H1 (cell line): ENCODE results near the gene MYBPC3. TPM values are rescaled to one million over a fixed set of nuclear protein-coding genes. Genes with fewer than 3 reads are reported as not detected.

Experiments used
- CTCF ChIA-PET: fragments of 300-600 bp; sonication (Branson Sonifier 250); formaldehyde crosslinking; loops from one replicate; lab custom pipeline; 2021; ENCODE audit not compliant: partially characterized antibody; lab: Charles Lee
- POLR2A ChIA-PET: fragments of 300-600 bp; sonication (Branson Sonifier 250); formaldehyde crosslinking; loops from one replicate; lab custom pipeline; 2021; ENCODE audit warnings: inconsistent platforms; ENCODE audit not compliant: partially characterized antibody; lab: Charles Lee
- DNase-seq, 2 experiments: peaks; one replicate each; pipeline versions ENCODE4 v3.0.0 to v3.0.0-alpha.2; 2010 to 2022; ENCODE audit warnings: low spot score in 2 of 2, low read depth in 1 of 2, mixed read lengths in 1 of 2
- FAIRE-seq: peaks from 2 replicates; lab custom pipeline; 2011; peaks lifted over from hg19 to GRCh38; lab: Jason Lieb, UNC
- H2AFZ ChIP-seq: 2 replicates; pipeline ENCODE4 v1.8.1; 2012; ENCODE audit warnings: low read length, inconsistent platforms
- H2AK5ac ChIP-seq: 2 replicates; pipeline ENCODE4 v1.6.1; 2013; ENCODE audit warnings: low read depth, low read length
- H2BK120ac ChIP-seq: replicated peaks from 2 replicates; pipeline ENCODE3; 2013; ENCODE audit warnings: low read depth, low read length, inconsistent platforms
- H2BK12ac ChIP-seq: 2 replicates; pipeline ENCODE4 v1.6.1; 2013; ENCODE audit warnings: low read depth, low read length
- H2BK15ac ChIP-seq: 2 replicates; pipeline ENCODE4 v1.6.1; 2013; ENCODE audit warnings: low read length
- H2BK20ac ChIP-seq: 2 replicates; pipeline ENCODE4 v1.6.1; 2013; ENCODE audit warnings: low read length
- H2BK5ac ChIP-seq: 2 replicates; pipeline ENCODE4 v1.6.1; 2013; ENCODE audit warnings: low read depth, low read length
- H3K14ac ChIP-seq: 2 replicates; pipeline ENCODE4 v1.6.1; 2013; ENCODE audit warnings: inconsistent platforms; ENCODE audit not compliant: insufficient read length
- H3K18ac ChIP-seq: 2 replicates; pipeline ENCODE4 v1.6.1; 2013; ENCODE audit warnings: low read length; ENCODE audit errors: extremely low read depth
- H3K23ac ChIP-seq: 2 replicates; pipeline ENCODE4 v1.6.1; 2013; ENCODE audit warnings: inconsistent platforms; ENCODE audit not compliant: insufficient read length
- H3K23me2 ChIP-seq: 2 replicates; pipeline ENCODE4 v1.6.1; 2013; ENCODE audit warnings: low read depth, low read length
- H3K27ac ChIP-seq: 2 replicates; pipeline ENCODE4 v1.6.1; 2011; ENCODE audit warnings: low read depth, low read length, inconsistent platforms
- H3K27me3 ChIP-seq, 4 experiments: replicated peaks in 1 of 4; 1 replicate in 1 of 4; 2 replicates in 3 of 4; pipeline versions ENCODE4 v1.6.1 to v1.8.1; 2011 to 2013; ENCODE audit warnings: low read length in 3 of 4, mild to moderate bottlenecking in 3 of 4, inconsistent platforms in 2 of 4, mixed read lengths in 2 of 4, moderate library complexity in 1 of 4; ENCODE audit not compliant: control insufficient read depth in 3 of 4, insufficient read depth in 3 of 4; ENCODE audit errors: extremely low read depth in 1 of 4
- H3K36me3 ChIP-seq, 4 experiments: 2 replicates each; pipeline versions ENCODE4 v1.6.1 to v1.8.1; 2011 to 2013; ENCODE audit warnings: mild to moderate bottlenecking in 4 of 4, low read length in 3 of 4, moderate library complexity in 2 of 4, control low read depth in 1 of 4, inconsistent platforms in 1 of 4; ENCODE audit not compliant: insufficient read depth in 4 of 4, control insufficient read depth in 2 of 4
- H3K4ac ChIP-seq: replicated peaks from 2 replicates; pipeline ENCODE3; 2013; ENCODE audit warnings: low read length, low read depth, mixed read lengths, inconsistent platforms; ENCODE audit not compliant: insufficient read length
- H3K4me1 ChIP-seq, 4 experiments: replicated peaks in 1 of 4; 1 replicate in 1 of 4; 2 replicates in 3 of 4; pipeline versions ENCODE4 v1.6.1 to v1.8.1; 2011 to 2013; ENCODE audit warnings: low read length in 3 of 4, inconsistent platforms in 2 of 4, mixed read lengths in 1 of 4; ENCODE audit not compliant: insufficient read depth in 4 of 4, control insufficient read depth in 3 of 4
- H3K4me2 ChIP-seq, 2 experiments: 2 replicates each; pipeline versions ENCODE4 v1.6.1 to v1.8.1; 2011 to 2013; ENCODE audit warnings: low read depth in 2 of 2, low read length in 2 of 2, control low read depth in 1 of 2, inconsistent platforms in 1 of 2, mild to moderate bottlenecking in 1 of 2; ENCODE audit not compliant: insufficient read depth in 1 of 2
- H3K4me3 ChIP-seq, 4 experiments: fragments of 200-600, 300-600 bp in 1 of 4; sonication (generic), shearing (Covaris generic), sonication (Bioruptor Twin) in 1 of 4; 2 replicates each; pipeline versions ENCODE4 v1.5.1 to v1.8.1; 2011 to 2016; ENCODE audit warnings: low read length in 4 of 4, low read depth in 3 of 4, control low read depth in 2 of 4, inconsistent platforms in 2 of 4, mild to moderate bottlenecking in 2 of 4, mixed read lengths in 1 of 4, moderate library complexity in 1 of 4; ENCODE audit not compliant: insufficient read depth in 2 of 4; ENCODE audit errors: extremely low read depth in 1 of 4
- H3K56ac ChIP-seq: replicated peaks from 2 replicates; pipeline ENCODE3; 2013; ENCODE audit warnings: low read depth, mild to moderate bottlenecking, mixed read lengths, low read length, inconsistent platforms; ENCODE audit not compliant: insufficient read length
- H3K79me1 ChIP-seq: 2 replicates; pipeline ENCODE4 v1.6.1; 2013; ENCODE audit warnings: low read depth, low read length, control low read depth
- H3K79me2 ChIP-seq, 2 experiments: 2 replicates each; pipeline versions ENCODE4 v1.6.1 to v1.8.1; 2012 to 2013; ENCODE audit warnings: low read length in 2 of 2, mild to moderate bottlenecking in 2 of 2, inconsistent platforms in 1 of 2; ENCODE audit not compliant: insufficient read depth in 2 of 2, control insufficient read depth in 1 of 2
- H3K9ac ChIP-seq, 4 experiments: replicated peaks in 1 of 4; 1 replicate in 1 of 4; 2 replicates in 3 of 4; pipeline versions ENCODE4 v1.6.1 to v1.8.1; 2011 to 2013; ENCODE audit warnings: low read depth in 3 of 4, low read length in 3 of 4, control low read depth in 2 of 4, mild to moderate bottlenecking in 2 of 4, moderate library complexity in 2 of 4, inconsistent platforms in 1 of 4; ENCODE audit errors: extremely low read depth in 1 of 4
- H3K9me3 ChIP-seq, 2 experiments: 2 replicates each; pipeline versions ENCODE4 v1.6.1 to v1.8.1; 2012 to 2013; ENCODE audit warnings: mild to moderate bottlenecking in 2 of 2, moderate library complexity in 2 of 2, control low read depth in 1 of 2, inconsistent platforms in 1 of 2, low read depth in 1 of 2, low read length in 1 of 2, mixed read lengths in 1 of 2; ENCODE audit not compliant: insufficient read depth in 2 of 2
- H4K20me1 ChIP-seq, 2 experiments: replicated peaks in 1 of 2; 2 replicates each; pipeline versions ENCODE3 to v1.8.1; 2011 to 2013; ENCODE audit warnings: inconsistent platforms in 2 of 2, low read length in 2 of 2, mild to moderate bottlenecking in 1 of 2; ENCODE audit not compliant: insufficient read depth in 2 of 2, control insufficient read depth in 1 of 2
- H4K5ac ChIP-seq: 2 replicates; pipeline ENCODE4 v1.6.1; 2013; ENCODE audit warnings: low read length, low read depth, mixed read lengths, inconsistent platforms; ENCODE audit not compliant: insufficient read length
- H4K8ac ChIP-seq: 2 replicates; pipeline ENCODE4 v1.8.0; 2013; ENCODE audit warnings: mild to moderate bottlenecking, moderate library complexity, low read length, inconsistent platforms; ENCODE audit not compliant: insufficient read depth; ENCODE audit errors: extremely low read depth
- H4K91ac ChIP-seq: replicated peaks from 2 replicates; pipeline ENCODE3; 2013; ENCODE audit warnings: low read length, mixed read lengths, inconsistent platforms; ENCODE audit not compliant: insufficient read length
- BACH1 ChIP-seq: IDR thresholded peaks from 2 replicates; pipeline ENCODE4 v1.6.1; 2012; ENCODE audit warnings: low read length, improper control_type of control experiment
- CBX5 ChIP-seq: fragments of 300-800, 300-1000 bp; sonication (generic); IDR thresholded peaks from 2 replicates; pipeline ENCODE4 v1.7.1; 2016; ENCODE audit warnings: antibody characterized with exemption, low read length, low read depth
- CREB1 ChIP-seq: IDR thresholded peaks from 2 replicates; pipeline ENCODE4 v1.6.1; 2012; ENCODE audit warnings: inconsistent platforms
- GTF2F1 ChIP-seq: IDR thresholded peaks from 2 replicates; pipeline ENCODE4 v1.6.1; 2012; ENCODE audit warnings: low read depth, low read length, improper control_type of control experiment, borderline replicate concordance
- HDAC2 ChIP-seq, 2 experiments: fragments of 300-600 bp in 1 of 2; sonication (generic) in 1 of 2; IDR thresholded peaks; 2 replicates each; pipeline ENCODE4 v1.6.1; 2011 to 2012; ENCODE audit warnings: low read depth in 2 of 2, low read length in 2 of 2, mild to moderate bottlenecking in 2 of 2, moderate library complexity in 2 of 2, borderline replicate concordance in 1 of 2, inconsistent platforms in 1 of 2
- JUN ChIP-seq: IDR thresholded peaks from 2 replicates; pipeline ENCODE4 v1.6.1; 2011; ENCODE audit warnings: low read depth, mild to moderate bottlenecking, improper control_type of control experiment, low read length
- SP2 ChIP-seq: IDR thresholded peaks from 2 replicates; pipeline ENCODE4 v1.6.1; 2012; ENCODE audit warnings: mild to moderate bottlenecking, low read length, inconsistent platforms
- SRF ChIP-seq: IDR thresholded peaks from 2 replicates; pipeline ENCODE4 v1.6.1; 2011; ENCODE audit warnings: mild to moderate bottlenecking, low read depth, low read length, moderate library complexity
- SUZ12 ChIP-seq: fragments of 200-600 bp; sonication (generic); IDR thresholded peaks from 2 replicates; pipeline ENCODE4 v1.6.1; 2012; ENCODE audit warnings: mild to moderate bottlenecking, inconsistent platforms, low read length, moderate library complexity, mixed read lengths
- TBP ChIP-seq: IDR thresholded peaks from 2 replicates; pipeline ENCODE4 v1.6.1; 2011; ENCODE audit warnings: low read depth, low read length, improper control_type of control experiment
- WGBS, 2 experiments: shearing (Covaris generic) in 1 of 2; methylation state at CpG; one replicate each; pipeline versions ENCODE4 v1.1.6 to v1.1.7; 2013 to 2015; ENCODE audit warnings: low lambda C conversion rate in 2 of 2, mixed read lengths in 2 of 2, inconsistent platforms in 1 of 2, low coverage in 1 of 2, missing lambda C conversion rate in 1 of 2; ENCODE audit not compliant: insufficient replicate concordance in 2 of 2, insufficient coverage in 1 of 2, insufficient read length in 1 of 2; ENCODE audit errors: extremely low coverage in 1 of 2, missing lambda C conversion rate in 1 of 2; 5-methylcytosine and 5-hydroxymethylcytosine counted together
- polyA plus RNA-seq, 7 experiments: library from polyadenylated mRNA; depleted of rRNA in 3 of 7; stranded (reverse) in 5 of 7; unstranded in 2 of 7; fragments of >200 nt in 5 of 7; fragments of 200-250 nt in 2 of 7; gene quantifications; 1 replicate in 5 of 7; 2 replicates in 1 of 7; 4 replicates in 1 of 7; pipeline versions ENCODE4 v1.2.1 to v1.2.3, GENCODE V29; 2011 to 2013; ENCODE audit warnings: missing spikeins in 2 of 7, mixed read lengths in 2 of 7
- total RNA-seq: library from RNA; stranded (reverse); fragmentation: NEBNext Ultra II Directional; extraction: Animal tissue kit (Norgen Biotek cat#: 25700); gene quantifications from 2 replicates; pipeline ENCODE4 v1.2.1, GENCODE V29; 2021

Gene MYBPC3
- total and polyA plus RNA-seq, 2 of the 8 experiments (the other 6 are each of a cell fraction or from before 2014, with no cell fraction given) = 0.05 TPM; not detected in 1

GRCh38 chr11:47332791-47333525 is 19.5 kb downstream of the MYBPC3 start:
- Histone ChIP-seq H2BK5ac (no peak overlapping the region), H3K14ac (no peak overlapping the region), H3K56ac (no peak overlapping the region), H3K79me1 (no peaks in the 10 kb centered on the region; the same call in 1 of the 2 replicates), H3K27me3 (no peaks in the 10 kb centered on the region), H2AK5ac (no peak overlapping the region), H3K4ac (no peak overlapping the region), H3K79me2 (no peaks in the 10 kb centered on the region), H3K9ac (no peak overlapping the region), H4K8ac (peak overlapping the region; percentile 28; the same call in 1 of the 2 replicates), H3K4me2 (no peak overlapping the region), H4K5ac (no peak overlapping the region), H3K4me3 (no peak overlapping the region), H3K23me2 (no peaks in the 10 kb centered on the region), H3K4me1 (no peaks in the 10 kb centered on the region), H3K27ac (no peak overlapping the region), H4K91ac (no peak overlapping the region), H3K36me3 (peaks cover 0 to 12% (median 2%) of the 10 kb centered on the region in 4 experiments; a peak in 4 of 8 replicates), H2BK12ac (no peak overlapping the region), H3K23ac (no peak overlapping the region), H2BK120ac (no peak overlapping the region), H2BK20ac (no peak overlapping the region), H3K9me3 (no peaks in the 10 kb centered on the region), H4K20me1 (peaks cover 0 to 2% of the 10 kb centered on the region in 2 experiments), H2AFZ (no peak overlapping the region), H2BK15ac (no peak overlapping the region), H3K18ac (no peak overlapping the region)
- CTCF ChIA-PET = interaction anchor here (1.0 to 1.8 kb wide), 4 partner anchors 17 to 70 kb away, joined by 3 to 7 read pairs (median 5); no protein-coding TSS in a partner anchor
- no peak for DNase-seq
- FAIRE-seq = no peak
- whole genome bisulfite sequencing, 2 experiments = 86% methylated on average over 16 of the region's 20 CpGs; no CpG with 5 or more reads in 1 of the 2 experiments
- POLR2A ChIA-PET = interaction anchor here (0.6 to 1.1 kb wide), 2 partner anchors 22 to 159 kb away, joined by 3 read pairs; no protein-coding TSS in a partner anchor
- no peak for TF ChIP-seq HDAC2 (IDR thresholded peaks at IDR 0.05; ENCODE audit: borderline replicate concordance in 1 of 2, low read depth in 2 of 2, low read length in 2 of 2)
- no peak for TF ChIP-seq BACH1
- no peak for TF ChIP-seq CREB1
- TF ChIP-seq CBX5 = no peak
- TF ChIP-seq GTF2F1 = no peak
- TF ChIP-seq TBP = no peak
- TF ChIP-seq SP2 = no peak
- no peak for TF ChIP-seq SUZ12
- no peak for TF ChIP-seq SRF
- TF ChIP-seq JUN = no peak
- TF ChIP-seq, all 59 proteins: peak for 0
